HepG2 (cell line): Measurements from ENCODE around the gene RAB1B. TPM values are rescaled to one million over a fixed set of nuclear protein-coding genes. Genes with fewer than 3 reads are reported as not detected.

ENCODE experiments used
- FOXK2 ChIP-seq: fragments of 450-650 bp; IDR thresholded peaks from 2 replicates; pipeline ENCODE4 v1.6.1; 2016
- FUBP1 ChIP-seq: sonication (generic); formaldehyde crosslinking; IDR thresholded peaks from 2 replicates; pipeline ENCODE4 v1.5.1; 2020; ENCODE audit warnings: missing genetic modification reagents, mild to moderate bottlenecking, borderline replicate concordance
- GATAD1 ChIP-seq: IDR thresholded peaks from 2 replicates; pipeline ENCODE4 v1.6.1; 2016; ENCODE audit warnings: missing genetic modification reagents, missing compliant biosample characterization
- HHEX ChIP-seq: IDR thresholded peaks from 2 replicates; pipeline ENCODE4 v1.6.1; 2016; ENCODE audit warnings: control low read depth
- HNRNPK ChIP-seq: fragments of 200-400 bp; formaldehyde crosslinking; IDR thresholded peaks from 2 replicates; pipeline ENCODE4 v1.6.1; 2018; ENCODE audit warnings: low read length, low read depth, moderate library complexity, mild to moderate bottlenecking; ENCODE audit not compliant: poor library complexity, severe bottlenecking
- HNRNPL ChIP-seq: fragments of 200-400 bp; formaldehyde crosslinking; IDR thresholded peaks from 2 replicates; pipeline ENCODE4 v1.6.1; 2017; ENCODE audit warnings: mild to moderate bottlenecking, low read depth, low read length
- HNRNPUL1 ChIP-seq: fragments of 200-400 bp; formaldehyde crosslinking; IDR thresholded peaks from 2 replicates; pipeline ENCODE4 v1.6.1; 2017; ENCODE audit warnings: low read depth, mild to moderate bottlenecking, low read length, moderate library complexity
- IRF2 ChIP-seq: IDR thresholded peaks from 2 replicates; pipeline ENCODE4 v1.6.1; 2018; ENCODE audit warnings: missing genetic modification reagents, missing compliant biosample characterization
- ISL2 ChIP-seq: sonication (generic); formaldehyde crosslinking; IDR thresholded peaks from 2 replicates; pipeline ENCODE4 v1.5.0; 2020; ENCODE audit warnings: missing genetic modification reagents
- KLF16 ChIP-seq, 2 experiments: sonication (generic) in 1 of 2; formaldehyde crosslinking in 1 of 2; IDR thresholded peaks; 2 replicates each; pipeline versions ENCODE4 v1.6.1 to v1.8.0; 2016 to 2023; ENCODE audit warnings: missing genetic modification reagents in 2 of 2, missing compliant biosample characterization in 1 of 2
- KMT2A ChIP-seq: sonication (generic); formaldehyde crosslinking; IDR thresholded peaks from 2 replicates; pipeline ENCODE4 v1.4.0; 2020; ENCODE audit warnings: missing genetic modification reagents
- KMT2B ChIP-seq: IDR thresholded peaks from 2 replicates; pipeline ENCODE4 v1.6.1; 2016; ENCODE audit warnings: missing genetic modification reagents, missing compliant biosample characterization
- MAX ChIP-seq: IDR thresholded peaks from 2 replicates; pipeline ENCODE4 v1.6.1; 2012; ENCODE audit warnings: inconsistent platforms
- MIER2 ChIP-seq: IDR thresholded peaks from 2 replicates; pipeline ENCODE4 v1.6.1; 2016; ENCODE audit warnings: missing biosample characterization, missing genetic modification reagents
- NCOR1 ChIP-seq: fragments of 200-600 bp; sonication (generic); IDR thresholded peaks from 2 replicates; pipeline ENCODE4 v1.7.0; 2017; ENCODE audit warnings: antibody characterized with exemption, low read length, borderline replicate concordance
- PBX3 ChIP-seq: sonication (generic); formaldehyde crosslinking; IDR thresholded peaks from 2 replicates; pipeline ENCODE4 v1.8.1; 2023; ENCODE audit warnings: missing genetic modification reagents, inconsistent platforms, borderline replicate concordance
- SMAD3 ChIP-seq: sonication (generic); formaldehyde crosslinking; IDR thresholded peaks from 2 replicates; pipeline ENCODE4 v1.4.0; 2020; ENCODE audit warnings: missing genetic modification reagents
- TGIF2 ChIP-seq: IDR thresholded peaks from 2 replicates; pipeline ENCODE4 v1.6.1; 2016; ENCODE audit warnings: control low read depth, missing compliant biosample characterization
- ZBTB34 ChIP-seq: sonication (generic); formaldehyde crosslinking; IDR thresholded peaks from 2 replicates; pipeline ENCODE4 v1.8.0; 2022; ENCODE audit warnings: mild to moderate bottlenecking, missing genetic modification reagents
- ZBTB8A ChIP-seq: sonication (generic); formaldehyde crosslinking; IDR thresholded peaks from 2 replicates; pipeline ENCODE4 v1.4.0; 2020; ENCODE audit warnings: mild to moderate bottlenecking, low read depth, missing genetic modification reagents, borderline replicate concordance
- ZNF17 ChIP-seq: sonication (generic); formaldehyde crosslinking; IDR thresholded peaks from 2 replicates; pipeline ENCODE4 v1.5.0; 2020; ENCODE audit warnings: mild to moderate bottlenecking, missing genetic modification reagents
- ZNF234 ChIP-seq: sonication (generic); formaldehyde crosslinking; conservative IDR thresholded peaks from 2 replicates; pipeline ENCODE4 v1.5.1; 2020; ENCODE audit warnings: mild to moderate bottlenecking, missing genetic modification reagents
- ZNF432 ChIP-seq: sonication (generic); formaldehyde crosslinking; IDR thresholded peaks from 2 replicates; pipeline ENCODE4 v1.5.0; 2020; ENCODE audit warnings: missing genetic modification reagents, mild to moderate bottlenecking, borderline replicate concordance
- ZNF484 ChIP-seq: sonication (generic); formaldehyde crosslinking; IDR thresholded peaks from 2 replicates; pipeline ENCODE4 v1.5.1; 2020; ENCODE audit warnings: mild to moderate bottlenecking, low read depth, missing genetic modification reagents, borderline replicate concordance
- ZNF7 ChIP-seq: IDR thresholded peaks from 2 replicates; pipeline ENCODE4 v1.6.1; 2016; ENCODE audit warnings: missing biosample characterization, missing genetic modification reagents
- ZNF776 ChIP-seq: sonication (generic); formaldehyde crosslinking; IDR thresholded peaks from 2 replicates; pipeline ENCODE4 v1.4.0; 2020; ENCODE audit warnings: mild to moderate bottlenecking, missing genetic modification reagents
- ZSCAN20 ChIP-seq: sonication (generic); formaldehyde crosslinking; IDR thresholded peaks from 2 replicates; pipeline ENCODE4 v1.4.0; 2020; ENCODE audit warnings: missing genetic modification reagents, mild to moderate bottlenecking, borderline replicate concordance
- polyA plus RNA-seq, 8 experiments: library from polyadenylated mRNA; depleted of rRNA in 3 of 8; stranded (reverse) in 7 of 8; unstranded in 1 of 8; fragments of >200 nt; fragmentation: Illumina TruSeq in 4 of 8; extraction: Trizol in 4 of 8; gene quantifications; 2 replicates each; pipeline versions ENCODE4 v1.2.1 to v1.2.3, GENCODE V29; 2011 to 2016; ENCODE audit warnings: low read depth in 4 of 8, missing spikeins in 1 of 8, mixed read lengths in 1 of 8; ENCODE audit not compliant: insufficient read depth in 1 of 8
- total RNA-seq, 5 experiments: library from RNA; depleted of rRNA; stranded (reverse); fragments of >200 nt; fragmentation: Illumina TruSeq; extraction: Trizol; gene quantifications; 2 replicates each; pipeline ENCODE4 v1.2.3, GENCODE V29; 2016; ENCODE audit warnings: low read depth in 1 of 5

Gene RAB1B
- total and polyA plus RNA-seq, 2 of the 13 experiments (the other 11 are each of a cell fraction or from before 2014, with no cell fraction given) = 77.9 to 87.9 TPM

DNA sequence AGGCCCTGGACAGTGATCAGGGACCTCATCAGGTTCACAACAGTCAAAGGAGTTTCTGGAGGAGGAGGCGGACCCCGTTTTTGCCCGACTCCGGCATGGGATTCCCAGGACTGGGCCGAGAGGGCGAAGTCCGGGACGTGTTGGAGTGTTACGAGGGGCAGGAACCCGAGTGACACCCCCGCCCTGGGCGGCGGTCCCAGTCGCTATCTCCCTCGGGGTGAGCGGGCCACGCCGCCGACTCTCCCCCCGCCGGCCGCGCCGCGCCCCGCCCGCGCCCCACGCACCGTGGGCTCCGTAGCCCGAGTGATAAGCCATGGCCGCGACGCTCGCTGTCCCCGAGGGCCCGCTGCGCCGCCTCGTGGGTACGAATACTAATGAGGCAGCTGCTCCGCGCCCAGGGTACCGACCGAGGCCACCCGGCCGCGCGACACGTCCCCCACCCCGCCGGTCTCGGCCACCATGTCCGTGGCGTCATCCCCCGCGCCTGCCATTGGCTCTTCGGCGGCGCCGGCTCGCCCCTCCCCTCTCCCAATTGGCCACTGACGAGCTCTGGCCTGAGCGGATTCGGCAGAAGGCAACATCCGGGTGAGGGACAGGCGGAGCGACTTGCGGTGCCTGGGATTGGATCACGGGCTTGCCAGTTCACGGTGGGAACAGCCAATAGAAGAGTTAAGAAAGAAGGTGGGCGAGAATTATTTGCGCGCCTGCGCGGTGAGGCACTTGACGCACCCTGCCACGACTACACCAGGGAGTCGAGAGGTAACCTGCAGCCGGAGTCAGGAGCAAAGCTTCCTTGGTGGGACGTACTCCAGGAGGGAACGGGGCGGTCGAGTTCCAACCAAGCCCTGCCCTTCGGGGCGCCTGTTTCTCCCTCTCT is 20.5 kb downstream of the RAB1B start, which contains the start of gene YIF1A (continued):
- TF ChIP-seq HHEX (CRISPR knock-in tag) (no peak), GATAD1 (peak; percentile 86), HNRNPUL1 (no peak), ZNF17 (CRISPR knock-in tag) (no peak), HNRNPL (peak; percentile 51; the same call in 1 of the 2 replicates), ZBTB34 (0 out of 2 replicates have a peak, but pooled peaks have one; percentile 18), MIER2 (no peak), NCOR1 (no peak), ZNF234 (CRISPR knock-in tag) (no peak), HNRNPK (no peak), ZNF776 (CRISPR knock-in tag) (peak; percentile 76; the same call in 1 of the 2 replicates), ZNF484 (CRISPR knock-in tag) (no peak), ZNF7 (CRISPR knock-in tag) (no peak), KLF16 (CRISPR knock-in tag; IDR thresholded peaks at IDR 0.05) (no peak), MAX (peak; percentile 86), KMT2A (peak; percentile 28; the same call in 1 of the 2 replicates), PBX3 (CRISPR knock-in tag) (no peak), FOXK2 (no peak), ZSCAN20 (peak; percentile 30; the same call in 1 of the 2 replicates), ZBTB8A (CRISPR knock-in tag) (no peak), IRF2 (CRISPR knock-in tag) (no peak; the same call in 1 of the 2 replicates), FUBP1 (CRISPR knock-in tag) (no peak), KMT2B (CRISPR knock-in tag) (peak; percentile 35; the same call in 1 of the 2 replicates), ISL2 (CRISPR knock-in tag) (peak; percentile 8; the same call in 1 of the 2 replicates), TGIF2 (CRISPR knock-in tag) (no peak), SMAD3 (CRISPR knock-in tag) (no peak), ZNF432 (CRISPR knock-in tag) (no peak)
